Esophagus squamous epithelium (tissue), 5 donors: Measurements from ENCODE around the gene CX3CL1. TPM values are rescaled to one million over a fixed set of nuclear protein-coding genes. Genes with fewer than 3 reads are reported as not detected.

Experiments used
- DNase-seq: peaks from one replicate; lab custom pipeline; 2025; lab: John Stamatoyannopoulos, UW
- H3K27ac ChIP-seq, 4 donors: fragments of 200-600 bp; sonication (generic); one replicate each; pipeline ENCODE4 v1.5.1; 2016 to 2019; ENCODE audit warnings: mild to moderate bottlenecking in 1 of 4
- H3K27me3 ChIP-seq, 4 donors: fragments of 200-600 bp; sonication (generic); 1 replicate in 3 of 4; 2 replicates in 1 of 4; pipeline versions ENCODE4 v1.5.1 to v1.6.0; 2017 to 2021; ENCODE audit warnings: antibody characterized with exemption in 1 of 4
- H3K36me3 ChIP-seq, 3 donors: fragments of 200-600 bp; sonication (generic); one replicate each; pipeline ENCODE4 v1.5.1; 2016 to 2019
- H3K4me1 ChIP-seq, 3 donors: fragments of 200-600 bp; sonication (generic); one replicate each; pipeline ENCODE4 v1.5.1; 2017 to 2019
- H3K4me3 ChIP-seq, 4 donors: fragments of 200-600 bp; sonication (generic); 1 replicate in 3 of 4; 2 replicates in 1 of 4; pipeline ENCODE4 v1.5.1; 2016 to 2019; ENCODE audit warnings: mild to moderate bottlenecking in 2 of 4, moderate library complexity in 1 of 4
- H3K9me3 ChIP-seq, 3 donors: fragments of 200-600 bp; sonication (generic); one replicate each; pipeline ENCODE4 v1.5.1; 2016 to 2019
- CTCF ChIP-seq, 6 experiments: fragments of 450-650 bp in 4 of 6; fragments of 200-600 bp in 2 of 6; sonication (generic) in 2 of 6; IDR thresholded peaks; one replicate each; pipeline ENCODE4 v1.5.1; 2016 to 2019; ENCODE audit warnings: antibody characterized with exemption in 6 of 6, mild to moderate bottlenecking in 4 of 6, moderate library complexity in 4 of 6
- POLR2A ChIP-seq, 4 donors: fragments of 450-650 bp; IDR thresholded peaks; one replicate each; pipeline ENCODE4 v1.6.1; 2017; ENCODE audit warnings: antibody characterized with exemption in 4 of 4, mild to moderate bottlenecking in 4 of 4, moderate library complexity in 3 of 4
- WGBS, 2 donors: methylation state at CpG; one replicate each; pipeline ENCODE4 v1.1.5; 2018; 5-methylcytosine and 5-hydroxymethylcytosine counted together
- intact Hi-C: fragments of 100-400 bp; cut with DNase I; formaldehyde crosslinking; loops from one replicate; pipeline ENCODE4 v1.15.0; 2022
- total RNA-seq, 4 donors: library from RNA; depleted of rRNA; stranded (reverse); fragments of >200 nt; gene quantifications; one replicate each; pipeline ENCODE4 v1.1.0, GENCODE V29; 2016
- donor health status: DM: yes; HTN: yes; CAD: no.

The CX3CL1 gene
- total RNA-seq, 4 donors from 2014 or later = 3.3 to 14.8 (median 7.4) TPM

- H3K4me3 ChIP-seq = no peak overlapping the region
- H3K27ac ChIP-seq = peak overlapping the region in 1 of 4 donors; percentile 17
- no peaks in the 10 kb centered on the region for H3K36me3 ChIP-seq
- H3K27me3 ChIP-seq = no peaks in the 10 kb centered on the region
- TF ChIP-seq CTCF (IDR thresholded peaks at IDR 0.05) (no peak), POLR2A (IDR thresholded peaks at IDR 0.05) (no peak)
- intact Hi-C loops = no loop called here
- 73 to 79% methylated on average over 4 of the region's 4 CpGs for WGBS, 2 donors
- no peaks in the 10 kb centered on the region for H3K9me3 ChIP-seq
- peaks cover 6 to 99% (median 50%) of the 10 kb centered on the region in 3 donors for H3K4me1 ChIP-seq
- DNase-seq = no peak
Measured at GRCh38 chr16:57391300-57391699, 19.0 kb downstream of the CX3CL1 start.

GRCh38 chr16:57391708-57392107 is 19.4 kb downstream of the CX3CL1 start:
- Histone ChIP-seq H3K27ac (peak overlapping the region in 3 of 4 donors; percentile 23 to 86 (median 42)), H3K27me3 (no peaks in the 10 kb centered on the region), H3K9me3 (no peaks in the 10 kb centered on the region), H3K4me1 (peaks cover 6 to 99% (median 46%) of the 10 kb centered on the region in 3 donors), H3K4me3 (no peak overlapping the region), H3K36me3 (no peaks in the 10 kb centered on the region)
- TF ChIP-seq POLR2A (IDR thresholded peaks at IDR 0.05) (no peak), CTCF (IDR thresholded peaks at IDR 0.05) (no peak)
- intact Hi-C loops = no loop called here
- no peak for DNase-seq
- 76 to 81% methylated on average over 4 to 5 of the region's 5 CpGs for WGBS, 2 donors

- intact Hi-C loops = no loop called here
- peak overlapping the region; percentile 67 to 86 (median 74) for H3K27ac ChIP-seq
- H3K4me3 ChIP-seq = no peak overlapping the region
- peaks cover 6 to 98% (median 41%) of the 10 kb centered on the region in 3 donors for H3K4me1 ChIP-seq
- TF ChIP-seq POLR2A (IDR thresholded peaks at IDR 0.05) (no peak), CTCF (IDR thresholded peaks at IDR 0.05) (no peak)
- 16 to 29% methylated on average over 1 of the region's 1 CpG for WGBS, 2 donors
- no peak for DNase-seq
- H3K27me3 ChIP-seq = no peaks in the 10 kb centered on the region
- H3K9me3 ChIP-seq = no peaks in the 10 kb centered on the region
- no peaks in the 10 kb centered on the region for H3K36me3 ChIP-seq
Measured at GRCh38 chr16:57392694-57393093, 20.4 kb downstream of the CX3CL1 start.

- Histone ChIP-seq H3K4me1 (peaks cover 6 to 80% (median 34%) of the 10 kb centered on the region in 3 donors), H3K36me3 (no peaks in the 10 kb centered on the region), H3K27me3 (no peaks in the 10 kb centered on the region), H3K4me3 (no peak overlapping the region), H3K27ac (peak overlapping the region; percentile 49 to 86 (median 72)), H3K9me3 (no peaks in the 10 kb centered on the region)
- TF ChIP-seq POLR2A (IDR thresholded peaks at IDR 0.05) (no peak), CTCF (IDR thresholded peaks at IDR 0.05) (no peak)
- 16 to 17% methylated on average over 3 to 5 of the region's 7 CpGs for WGBS, 2 donors
- no peak for DNase-seq
- intact Hi-C loops = no loop called here
Measured at GRCh38 chr16:57394444-57394843, 22.2 kb downstream of the CX3CL1 start.

- peak overlapping the region; percentile 49 to 86 (median 72) for H3K27ac ChIP-seq
- H3K4me1 ChIP-seq = peaks cover 6 to 74% (median 34%) of the 10 kb centered on the region in 3 donors
- TF ChIP-seq POLR2A (IDR thresholded peaks at IDR 0.05) (no peak), CTCF (IDR thresholded peaks at IDR 0.05) (no peak)
- no peaks in the 10 kb centered on the region for H3K36me3 ChIP-seq
- intact Hi-C loops = no loop called here
- H3K9me3 ChIP-seq = no peaks in the 10 kb centered on the region
- DNase-seq = no peak
- WGBS, 2 donors = 80 to 92% methylated on average over 5 of the region's 5 CpGs
- no peaks in the 10 kb centered on the region for H3K27me3 ChIP-seq
- H3K4me3 ChIP-seq = no peak overlapping the region
Measured at GRCh38 chr16:57395026-57395425, 22.7 kb downstream of the CX3CL1 start.
